GM12878 (cell line): ENCODE measurements around the gene TNS4. TPM values are rescaled to one million over a fixed set of nuclear protein-coding genes. Genes with fewer than 3 reads are reported as not detected.

Source experiments
- ATAC-seq: fragments of 200-7000 bp; cut with Tn5 transposase; 3 replicates; pipeline ENCODE4 v1.9.1; 2020; ENCODE audit warnings: mild to moderate bottlenecking, moderate library complexity
- BruUV-seq: library from RNA; stranded (reverse); fragments of 400-500 nt; replicated peaks from 2 replicates; lab custom pipeline; 2021; lab: Mats Ljungman, UMichigan
- CTCF ChIA-PET: fragments of 300-600 bp; sonication (Branson Sonifier 250); formaldehyde crosslinking; extraction: SDS; loops from one replicate; lab custom pipeline; 2021; ENCODE audit warnings: inconsistent platforms; lab: Yijun Ruan, JAX
- POLR2A ChIA-PET: fragments of 350-600 bp; formaldehyde crosslinking; extraction: SDS; loops from one replicate; lab custom pipeline; 2021; ENCODE audit warnings: inconsistent platforms; lab: Charles Lee
- RAD21 ChIA-PET: fragments of 300-600 bp; sonication (Branson Sonifier 250); formaldehyde crosslinking; loops from one replicate; lab custom pipeline; 2023; ENCODE audit warnings: antibody characterized with exemption; ENCODE audit not compliant: unreplicated experiment; lab: Charles Lee
- SMC1A ChIA-PET: fragments of 300-600 bp; sonication (Branson Sonifier 250); formaldehyde crosslinking; loops from one replicate; lab custom pipeline; 2023; ENCODE audit not compliant: unreplicated experiment, uncharacterized antibody; lab: Charles Lee
- DNase-seq: peaks from one replicate; pipeline ENCODE4 v3.0.0-alpha.2; 2011; ENCODE audit warnings: low read depth, low spot score
- FAIRE-seq: peaks from 3 replicates; lab custom pipeline; 2011; peaks lifted over from hg19 to GRCh38; lab: Jason Lieb, UNC
- H2AFZ ChIP-seq: 2 replicates; pipeline ENCODE4 v1.6.0; 2011; ENCODE audit warnings: low read depth, low read length, control low read depth; ENCODE audit not compliant: control insufficient read depth
- H3K27ac ChIP-seq: 2 replicates; pipeline ENCODE4 v1.5.1; 2011; ENCODE audit warnings: control low read depth; ENCODE audit not compliant: control insufficient read depth, insufficient read depth
- H3K27me3 ChIP-seq, 2 experiments: replicated peaks in 1 of 2; 2 replicates each; pipeline versions ENCODE4 v1.6.0 to v1.6.1; 2011; ENCODE audit warnings: low read length in 1 of 2; ENCODE audit not compliant: control insufficient read depth in 2 of 2, insufficient read depth in 2 of 2
- H3K36me3 ChIP-seq, 2 experiments: 2 replicates each; pipeline ENCODE4 v1.5.1; 2011; ENCODE audit warnings: low read length in 1 of 2; ENCODE audit not compliant: control insufficient read depth in 2 of 2, insufficient read depth in 2 of 2
- H3K4me1 ChIP-seq: 2 replicates; pipeline ENCODE4 v1.6.1; 2011; ENCODE audit warnings: mild to moderate bottlenecking, low read length, moderate library complexity, mixed read lengths; ENCODE audit not compliant: control insufficient read depth, insufficient read depth
- H3K4me2 ChIP-seq: 2 replicates; pipeline ENCODE4 v1.6.0; 2011; ENCODE audit warnings: control low read depth; ENCODE audit not compliant: control insufficient read depth, insufficient read depth
- H3K4me3 ChIP-seq: fragments of 200-600 bp; sonication (generic); 2 replicates; pipeline ENCODE4 v1.5.1; 2016
- H3K79me2 ChIP-seq: 2 replicates; pipeline ENCODE4 v1.6.0; 2011; ENCODE audit warnings: low read length; ENCODE audit not compliant: control insufficient read depth, insufficient read depth
- H3K9ac ChIP-seq: 2 replicates; pipeline ENCODE4 v1.8.0; 2011; ENCODE audit warnings: low read length, control low read depth, mixed read lengths; ENCODE audit not compliant: control insufficient read depth, insufficient read depth
- H3K9me3 ChIP-seq: replicated peaks from 3 replicates; pipeline ENCODE4 v1.5.1; 2011; ENCODE audit warnings: mild to moderate bottlenecking, low read length; ENCODE audit not compliant: control insufficient read depth, insufficient read depth
- H4K20me1 ChIP-seq: 2 replicates; pipeline ENCODE4 v1.6.0; 2011; ENCODE audit not compliant: control insufficient read depth, insufficient read depth
- CHD4 ChIP-seq: fragments of 200-600 bp; sonication (generic); IDR thresholded peaks from 2 replicates; pipeline ENCODE4 v1.6.1; 2016; ENCODE audit warnings: mild to moderate bottlenecking
- FOXK2 ChIP-seq: fragments of 450-650 bp; IDR thresholded peaks from 2 replicates; pipeline ENCODE4 v1.6.1; 2017; ENCODE audit warnings: mild to moderate bottlenecking, moderate library complexity
- GABPA ChIP-seq: IDR thresholded peaks from 2 replicates; pipeline ENCODE4 v1.6.1; 2014; ENCODE audit warnings: antibody characterized with exemption, low read depth, mild to moderate bottlenecking, inconsistent platforms
- HDAC2 ChIP-seq: fragments of 200-600 bp; sonication (generic); IDR thresholded peaks from 2 replicates; pipeline ENCODE4 v1.6.1; 2017
- MYB ChIP-seq: fragments of 150-350 bp; IDR thresholded peaks from 2 replicates; pipeline ENCODE4 v1.6.1; 2014; ENCODE audit warnings: mild to moderate bottlenecking, low read depth, low read length, borderline replicate concordance
- WGBS: methylation state at CpG from one replicate; pipeline ENCODE4 v1.1.6; 2016; ENCODE audit warnings: low lambda C conversion rate; ENCODE audit not compliant: insufficient replicate concordance, insufficient coverage; ENCODE audit errors: missing lambda C conversion rate; 5-methylcytosine and 5-hydroxymethylcytosine counted together
- in situ Hi-C: fragments of 300-500 bp; cut with MboI; formaldehyde crosslinking; loops from 9 replicates; pipeline ENCODE4 v1.14.3; 2018; ENCODE audit warnings: mixed read lengths
- intact Hi-C: fragments of 100-400 bp; cut with micrococcal nuclease; formaldehyde crosslinking; loops from one replicate; pipeline ENCODE4 v1.14.2; 2022; ENCODE audit not compliant: unreplicated experiment
- polyA plus RNA-seq, 11 experiments: library from polyadenylated mRNA; depleted of rRNA in 4 of 11; unstranded in 6 of 11; stranded (reverse) in 5 of 11; fragments of >200 nt; fragmentation: Nextera tagmentation in 4 of 11; fragmentation: Illumina TruSeq in 1 of 11; extraction: Ambion mirVana in 4 of 11; extraction: Trizol in 1 of 11; gene quantifications; 1 replicate in 1 of 11; 2 replicates in 10 of 11; pipeline versions ENCODE4 v1.2.1 to v1.2.3, GENCODE V29; 2011 to 2016; ENCODE audit warnings: inconsistent platforms in 2 of 11, missing spikeins in 2 of 11, low read depth in 1 of 11
- total RNA-seq, 4 experiments: library from RNA; depleted of rRNA in 3 of 4; stranded (reverse); fragments of >200 nt in 3 of 4; fragmentation: Illumina TruSeq in 1 of 4; extraction: Trizol in 1 of 4; gene quantifications; 2 replicates each; pipeline versions ENCODE4 v1.2.1 to v1.2.3, GENCODE V29; 2013 to 2021
- TF ChIP-seq, protein P1 (sequence below): fragments of 450-650 bp; IDR thresholded peaks from 2 replicates; pipeline ENCODE4 v1.6.1; 2017; ENCODE audit warnings: mild to moderate bottlenecking, low read depth, inconsistent platforms; ENCODE audit not compliant: poor library complexity, severe bottlenecking

TNS4 gene
- total and polyA plus RNA-seq, 10 of the 15 experiments (the other 5 are each of a cell fraction or from before 2014, with no cell fraction given), result 0.10 to 0.90 (median 0.68) TPM; not detected in 2

DNA sequence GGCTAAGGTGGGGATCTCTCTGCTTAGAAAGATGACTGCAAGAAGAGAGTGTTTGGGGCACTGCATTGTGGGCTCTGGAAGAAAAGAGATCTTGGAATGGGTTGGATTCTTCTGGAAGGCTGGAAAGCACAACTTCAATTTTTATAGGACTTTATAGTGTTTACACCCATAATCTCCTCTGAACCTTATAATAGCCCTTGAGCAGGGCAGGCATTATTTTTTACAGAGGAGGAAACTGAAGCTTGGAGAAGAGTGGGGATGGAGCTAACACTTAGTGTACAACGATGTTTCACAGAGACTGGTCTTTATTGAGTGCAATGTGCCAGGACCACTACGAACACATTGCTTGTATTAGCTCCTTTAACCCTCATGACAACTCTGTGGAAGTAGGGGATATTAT, 10.4 kb downstream of the TNS4 start (continued):
- no peak for TF ChIP-seq GABPA

DNA sequence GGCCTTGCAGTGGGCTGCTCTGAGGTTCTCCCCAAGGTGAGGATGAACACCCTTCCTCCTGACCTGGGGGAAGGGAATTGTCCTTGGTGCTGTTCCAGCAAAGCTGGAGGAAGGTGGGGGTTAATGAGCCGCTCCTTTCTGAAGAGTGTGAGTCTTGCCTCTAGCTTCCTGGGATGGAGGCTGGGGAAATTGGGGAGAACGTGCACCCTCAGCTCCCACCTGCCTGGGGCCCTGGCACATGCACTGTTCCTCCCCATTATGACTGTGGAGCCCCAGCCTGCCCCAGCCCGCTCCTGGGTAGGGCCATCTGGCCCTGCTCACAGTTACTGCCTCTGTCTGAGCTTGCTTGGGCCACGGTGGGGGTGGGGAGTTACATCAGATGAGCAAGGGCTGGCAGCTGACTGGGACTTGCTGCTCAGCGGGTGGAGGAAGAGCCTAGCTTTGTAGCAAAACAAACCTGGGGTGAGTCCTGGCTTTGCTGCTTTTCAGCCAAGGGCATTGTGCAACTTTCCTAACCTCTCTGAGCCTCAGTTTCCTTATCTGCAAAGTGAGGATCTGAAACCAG, 11.1 kb downstream of the TNS4 start:
- H3K27ac ChIP-seq, result no peak overlapping the region
- H3K36me3 ChIP-seq, result no peaks in the 10 kb centered on the region
- TF ChIP-seq FOXK2 (no peak), HDAC2 (no peak), MYB (no peak), CHD4 (no peak)
- TF ChIP-seq, protein P1, sequence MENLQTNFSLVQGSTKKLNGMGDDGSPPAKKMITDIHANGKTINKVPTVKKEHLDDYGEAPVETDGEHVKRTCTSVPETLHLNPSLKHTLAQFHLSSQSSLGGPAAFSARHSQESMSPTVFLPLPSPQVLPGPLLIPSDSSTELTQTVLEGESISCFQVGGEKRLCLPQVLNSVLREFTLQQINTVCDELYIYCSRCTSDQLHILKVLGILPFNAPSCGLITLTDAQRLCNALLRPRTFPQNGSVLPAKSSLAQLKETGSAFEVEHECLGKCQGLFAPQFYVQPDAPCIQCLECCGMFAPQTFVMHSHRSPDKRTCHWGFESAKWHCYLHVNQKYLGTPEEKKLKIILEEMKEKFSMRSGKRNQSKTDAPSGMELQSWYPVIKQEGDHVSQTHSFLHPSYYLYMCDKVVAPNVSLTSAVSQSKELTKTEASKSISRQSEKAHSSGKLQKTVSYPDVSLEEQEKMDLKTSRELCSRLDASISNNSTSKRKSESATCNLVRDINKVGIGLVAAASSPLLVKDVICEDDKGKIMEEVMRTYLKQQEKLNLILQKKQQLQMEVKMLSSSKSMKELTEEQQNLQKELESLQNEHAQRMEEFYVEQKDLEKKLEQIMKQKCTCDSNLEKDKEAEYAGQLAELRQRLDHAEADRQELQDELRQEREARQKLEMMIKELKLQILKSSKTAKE, result no peak
- TF ChIP-seq, all 136 proteins: peak for 0
- ChIA-PET POLR2A (interaction anchor here (0.6 to 1.2 kb wide), 7 partner anchors 15 to 478 kb away, joined by 3 to 8 read pairs (median 3); no protein-coding TSS in a partner anchor), RAD21 (interaction anchor here (0.7 to 2.2 kb wide), 4 partner anchors 14 to 132 kb away, joined by 3 to 13 read pairs (median 4); no protein-coding TSS in a partner anchor), CTCF (interaction anchor here (0.8 to 1.4 kb wide), 5 partner anchors 11 to 46 kb away, joined by 3 to 12 read pairs (median 3); no protein-coding TSS in a partner anchor), SMC1A (interaction anchor here (1.1 to 1.7 kb wide), 4 partner anchors 14 to 58 kb away, joined by 3 to 7 read pairs (median 5); no protein-coding TSS in a partner anchor)
- peaks cover 7% of the 10 kb centered on the region for H3K4me1 ChIP-seq
- in situ Hi-C loops, result no loop called here
- H3K4me3 ChIP-seq, result no peak overlapping the region
- peak; percentile 57 for ATAC-seq
- no TSS peak for BruUV-seq
- no peaks in the 10 kb centered on the region for H4K20me1 ChIP-seq
- no peak overlapping the region for H2AFZ ChIP-seq
- no peak overlapping the region for H3K4me2 ChIP-seq
- H3K79me2 ChIP-seq, result no peaks in the 10 kb centered on the region
- peaks cover 0 to 2% of the 10 kb centered on the region in 2 experiments; a peak in 2 of 4 replicates for H3K27me3 ChIP-seq
- H3K9ac ChIP-seq, result no peak overlapping the region
- DNase-seq, result no peak
- H3K9me3 ChIP-seq, result no peaks in the 10 kb centered on the region
- intact Hi-C loops, result no loop called here
- FAIRE-seq, result no peak
- WGBS, result 11% methylated on average over 5 of the region's 5 CpGs
